Keratinocyte (primary cell): Measurements from ENCODE around the gene CDC42BPG. TPM values are rescaled to one million over a fixed set of nuclear protein-coding genes. Genes with fewer than 3 reads are reported as not detected.

Experiments
- DNase-seq: peaks from one replicate; pipeline ENCODE4 v3.0.0-alpha.2; 2011; ENCODE audit warnings: low read depth, missing footprints, low spot score
- FAIRE-seq: peaks from 2 replicates; lab custom pipeline; 2011; peaks lifted over from hg19 to GRCh38; lab: Jason Lieb, UNC
- H2AFZ ChIP-seq: 2 replicates; pipeline ENCODE4 v1.6.0; 2012; ENCODE audit warnings: low read length, control low read depth, inconsistent platforms; ENCODE audit not compliant: control insufficient read depth
- H3K27ac ChIP-seq: 2 replicates; pipeline ENCODE4 v1.5.1; 2011; ENCODE audit warnings: low read length; ENCODE audit not compliant: control insufficient read depth, insufficient read depth
- H3K27me3 ChIP-seq: 3 replicates; pipeline ENCODE4 v1.6.0; 2011; ENCODE audit warnings: low read length; ENCODE audit not compliant: control insufficient read depth, insufficient read depth; ENCODE audit errors: extremely low read depth
- H3K36me3 ChIP-seq, 2 experiments: 2 replicates in 1 of 2; 3 replicates in 1 of 2; pipeline ENCODE4 v1.5.1; 2011; ENCODE audit warnings: low read length in 2 of 2, mild to moderate bottlenecking in 1 of 2; ENCODE audit not compliant: control insufficient read depth in 2 of 2, insufficient read depth in 2 of 2; ENCODE audit errors: extremely low read depth in 1 of 2
- H3K4me1 ChIP-seq: 3 replicates; pipeline ENCODE4 v1.5.1; 2011; ENCODE audit warnings: low read length; ENCODE audit not compliant: control insufficient read depth, insufficient read depth; ENCODE audit errors: extremely low read depth
- H3K4me2 ChIP-seq: 3 replicates; pipeline ENCODE4 v1.6.0; 2011; ENCODE audit warnings: low read depth, low read length; ENCODE audit not compliant: control insufficient read depth, insufficient read depth; ENCODE audit errors: extremely low read depth
- H3K4me3 ChIP-seq, 3 experiments: fragments of 200-600 bp in 1 of 3; sonication (generic) in 1 of 3; 2 replicates in 2 of 3; 3 replicates in 1 of 3; pipeline ENCODE4 v1.5.1; 2011 to 2016; ENCODE audit warnings: low read length in 3 of 3, mild to moderate bottlenecking in 3 of 3, control low read depth in 2 of 3, inconsistent platforms in 1 of 3, low read depth in 1 of 3, mixed read lengths in 1 of 3, mixed run types in 1 of 3, moderate library complexity in 1 of 3; ENCODE audit not compliant: control insufficient read depth in 2 of 3, insufficient read depth in 2 of 3; ENCODE audit errors: extremely low read depth in 1 of 3
- H3K79me2 ChIP-seq: 2 replicates; pipeline ENCODE4 v1.6.0; 2012; ENCODE audit warnings: low read length; ENCODE audit not compliant: control insufficient read depth, insufficient read depth
- H3K9ac ChIP-seq: 3 replicates; pipeline ENCODE4 v1.6.0; 2011; ENCODE audit warnings: low read length; ENCODE audit not compliant: control insufficient read depth, insufficient read depth; ENCODE audit errors: extremely low read depth
- H3K9me1 ChIP-seq: 3 replicates; pipeline ENCODE4 v1.6.0; 2011; ENCODE audit warnings: low read length; ENCODE audit not compliant: control insufficient read depth, insufficient read depth; ENCODE audit errors: extremely low read depth
- H3K9me3 ChIP-seq: 2 replicates; pipeline ENCODE4 v1.5.1; 2012; ENCODE audit warnings: low read depth, low read length; ENCODE audit not compliant: control insufficient read depth
- H4K20me1 ChIP-seq: 3 replicates; pipeline ENCODE4 v1.6.0; 2011; ENCODE audit warnings: low read length; ENCODE audit not compliant: control insufficient read depth, insufficient read depth; ENCODE audit errors: extremely low read depth
- EZH2 ChIP-seq: IDR thresholded peaks from one replicate; pipeline ENCODE4 v1.6.1; 2012; ENCODE audit warnings: inconsistent platforms, mild to moderate bottlenecking, low read length, moderate library complexity
- dilution Hi-C: fragments of 300-500 bp; cut with MboI; formaldehyde crosslinking; loops from one replicate; pipeline ENCODE4 v1.7.0; 2020; ENCODE audit warnings: low sequenced_read_pairs; ENCODE audit not compliant: extremely low pct_ligation_motif_present
- polyA plus RNA-seq, 5 experiments: library from polyadenylated mRNA; depleted of rRNA in 3 of 5; stranded (reverse) in 3 of 5; stranded (forward) in 1 of 5; unstranded in 1 of 5; fragments of >200 nt; gene quantifications; 1 replicate in 1 of 5; 2 replicates in 3 of 5; 3 replicates in 1 of 5; pipeline versions ENCODE4 v1.2.1 to v1.2.3, GENCODE V29; 2011 to 2012; ENCODE audit warnings: missing spikeins in 2 of 5, low read depth in 1 of 5, low replicate concordance in 1 of 5
- TF ChIP-seq, protein P1 (sequence below), 3 experiments: IDR thresholded peaks in 1 of 3; conservative IDR thresholded peaks in 1 of 3; optimal IDR thresholded peaks in 1 of 3; 2 replicates in 2 of 3; 3 replicates in 1 of 3; pipeline versions ENCODE3 to v1.5.1; 2011; ENCODE audit warnings: low read length in 3 of 3, mild to moderate bottlenecking in 3 of 3, moderate library complexity in 2 of 3, control low read depth in 1 of 3, inconsistent platforms in 1 of 3; ENCODE audit not compliant: insufficient read depth in 2 of 3; ENCODE audit errors: extremely low read depth in 1 of 3

CDC42BPG gene
- polyA plus RNA-seq, 1 donor (not counting 4 experiments of a cell fraction or from before 2014, with no cell fraction given): 2.5 TPM

DNA sequence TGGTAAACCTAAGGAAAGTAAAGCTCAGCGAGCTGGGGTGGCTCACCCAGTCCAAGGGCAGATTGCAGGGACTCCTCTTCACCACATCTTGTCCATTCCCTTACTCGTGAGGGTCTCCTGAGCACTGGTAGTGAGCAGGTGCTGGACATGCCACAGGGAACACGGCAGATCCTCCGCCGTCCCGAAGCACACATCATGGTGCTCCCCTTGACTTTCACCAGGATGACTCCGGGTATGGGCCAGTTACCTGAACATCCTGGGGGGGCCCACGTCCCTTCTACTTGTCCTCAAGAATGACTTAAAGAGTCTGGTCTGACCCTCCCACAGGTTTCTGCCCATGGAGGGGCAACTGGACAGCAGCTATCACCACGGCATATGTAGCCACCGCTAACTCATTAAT is 58.1 kb downstream of the CDC42BPG start:
- Histone ChIP-seq H3K27me3 (no peaks in the 10 kb centered on the region), H3K9me3 (no peaks in the 10 kb centered on the region), H2AFZ (no peak overlapping the region), H3K4me1 (no peaks in the 10 kb centered on the region), H3K27ac (no peak overlapping the region), H3K36me3 (peaks cover 0 to 6% of the 10 kb centered on the region in 2 experiments), H3K9ac (no peak overlapping the region), H3K4me3 (no peak overlapping the region), H4K20me1 (no peaks in the 10 kb centered on the region), H3K79me2 (no peaks in the 10 kb centered on the region), H3K9me1 (no peaks in the 10 kb centered on the region), H3K4me2 (no peak overlapping the region)
- dilution Hi-C loops: no loop called here
- FAIRE-seq: no peak
- no peak for DNase-seq
- no peak for TF ChIP-seq EZH2
- TF ChIP-seq, protein P1, sequence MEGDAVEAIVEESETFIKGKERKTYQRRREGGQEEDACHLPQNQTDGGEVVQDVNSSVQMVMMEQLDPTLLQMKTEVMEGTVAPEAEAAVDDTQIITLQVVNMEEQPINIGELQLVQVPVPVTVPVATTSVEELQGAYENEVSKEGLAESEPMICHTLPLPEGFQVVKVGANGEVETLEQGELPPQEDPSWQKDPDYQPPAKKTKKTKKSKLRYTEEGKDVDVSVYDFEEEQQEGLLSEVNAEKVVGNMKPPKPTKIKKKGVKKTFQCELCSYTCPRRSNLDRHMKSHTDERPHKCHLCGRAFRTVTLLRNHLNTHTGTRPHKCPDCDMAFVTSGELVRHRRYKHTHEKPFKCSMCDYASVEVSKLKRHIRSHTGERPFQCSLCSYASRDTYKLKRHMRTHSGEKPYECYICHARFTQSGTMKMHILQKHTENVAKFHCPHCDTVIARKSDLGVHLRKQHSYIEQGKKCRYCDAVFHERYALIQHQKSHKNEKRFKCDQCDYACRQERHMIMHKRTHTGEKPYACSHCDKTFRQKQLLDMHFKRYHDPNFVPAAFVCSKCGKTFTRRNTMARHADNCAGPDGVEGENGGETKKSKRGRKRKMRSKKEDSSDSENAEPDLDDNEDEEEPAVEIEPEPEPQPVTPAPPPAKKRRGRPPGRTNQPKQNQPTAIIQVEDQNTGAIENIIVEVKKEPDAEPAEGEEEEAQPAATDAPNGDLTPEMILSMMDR (optimal IDR thresholded peaks at IDR 0.05 in 1 of 3, IDR thresholded peaks at IDR 0.05 in 1 of 3, conservative IDR thresholded peaks at IDR 0.05 in 1 of 3; ENCODE audit: extremely low read depth in 1 of 3, insufficient read depth in 2 of 3, low read length in 3 of 3): no peak

DNA sequence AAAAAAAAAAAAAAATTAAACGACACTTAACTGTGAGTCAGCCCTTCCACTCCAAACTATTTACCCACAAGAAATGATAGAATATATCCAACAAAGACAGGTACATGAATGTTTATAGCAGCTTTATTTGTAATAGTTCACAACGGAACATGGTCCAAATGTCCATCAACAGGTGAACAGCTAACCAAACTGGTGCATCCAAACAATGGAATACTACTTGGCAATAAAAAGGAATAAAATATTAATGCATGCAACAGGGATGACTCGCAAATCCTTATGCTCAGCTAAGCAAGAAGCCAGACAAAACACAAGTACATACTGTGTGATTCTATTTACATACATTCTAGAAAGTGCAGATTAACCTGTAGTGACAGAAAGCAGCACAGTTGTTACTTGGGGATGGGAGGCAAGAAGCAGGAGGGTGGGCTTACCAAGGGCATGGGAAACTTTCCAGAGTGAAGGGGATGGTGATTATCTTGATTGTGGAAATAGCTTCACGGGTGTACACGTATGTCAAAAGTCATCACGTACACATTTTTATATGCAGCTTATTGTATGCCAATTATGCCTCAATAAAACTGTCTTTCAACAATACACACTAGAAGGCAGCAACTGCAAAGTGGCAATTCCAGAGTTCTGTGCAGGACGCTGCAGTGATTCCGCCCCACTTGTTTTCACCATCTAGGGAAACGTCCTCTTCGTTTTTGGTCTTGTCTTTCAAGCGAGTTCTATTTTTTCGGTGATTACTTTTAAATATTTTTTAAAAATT is 59.5 kb downstream of the CDC42BPG start:
- FAIRE-seq: no peak
- H3K4me2 ChIP-seq: no peak overlapping the region
- H3K9ac ChIP-seq: no peak overlapping the region
- no peaks in the 10 kb centered on the region for H3K9me3 ChIP-seq
- H3K4me1 ChIP-seq: no peaks in the 10 kb centered on the region
- H4K20me1 ChIP-seq: no peaks in the 10 kb centered on the region
- no peak for DNase-seq
- H3K27ac ChIP-seq: no peak overlapping the region
- no peaks in the 10 kb centered on the region for H3K9me1 ChIP-seq
- H3K27me3 ChIP-seq: no peaks in the 10 kb centered on the region
- TF ChIP-seq, protein P1 (optimal IDR thresholded peaks at IDR 0.05 in 1 of 3, IDR thresholded peaks at IDR 0.05 in 1 of 3, conservative IDR thresholded peaks at IDR 0.05 in 1 of 3; ENCODE audit: extremely low read depth in 1 of 3, insufficient read depth in 2 of 3, low read length in 3 of 3): no peak
- no peak for TF ChIP-seq EZH2
- H3K36me3 ChIP-seq: peaks cover 0 to 3% of the 10 kb centered on the region in 2 experiments
- no peaks in the 10 kb centered on the region for H3K79me2 ChIP-seq
- H2AFZ ChIP-seq: no peak overlapping the region
- dilution Hi-C loops: no loop called here
- H3K4me3 ChIP-seq: no peak overlapping the region
